Suprapubic skin (tissue), 4 donors: ENCODE measurements around the gene APLF. TPM values are rescaled to one million over a fixed set of nuclear protein-coding genes. Genes with fewer than 3 reads are reported as not detected.

ENCODE experiments used
- DNase-seq, 2 donors: peaks; one replicate each; pipeline ENCODE4 v3.0.0-alpha.2; 2019; ENCODE audit warnings: low spot score in 2 of 2
- H3K27ac ChIP-seq: fragments of 200-600 bp; sonication (generic); one replicate; pipeline ENCODE4 v1.5.1; 2019
- H3K27me3 ChIP-seq: fragments of 200-600 bp; sonication (generic); one replicate; pipeline ENCODE4 v1.5.1; 2019
- H3K36me3 ChIP-seq: fragments of 200-600 bp; sonication (generic); one replicate; pipeline ENCODE4 v1.5.1; 2019
- H3K4me1 ChIP-seq: fragments of 200-600 bp; sonication (generic); one replicate; pipeline ENCODE4 v1.5.1; 2019
- H3K4me3 ChIP-seq: fragments of 200-600 bp; sonication (generic); one replicate; pipeline ENCODE4 v1.5.1; 2019; ENCODE audit warnings: mild to moderate bottlenecking
- H3K9me3 ChIP-seq: fragments of 200-600 bp; sonication (generic); one replicate; pipeline ENCODE4 v1.5.1; 2019
- CTCF ChIP-seq, 2 donors: fragments of 200-600 bp in 1 of 2; fragments of 450-650 bp in 1 of 2; sonication (generic) in 1 of 2; IDR thresholded peaks; one replicate each; pipeline ENCODE4 v1.5.1; 2016 to 2019; ENCODE audit warnings: antibody characterized with exemption in 2 of 2, mild to moderate bottlenecking in 1 of 2, moderate library complexity in 1 of 2
- EP300 ChIP-seq: sonication (generic); formaldehyde crosslinking; IDR thresholded peaks from one replicate; pipeline ENCODE4 v1.6.1; 2017; ENCODE audit warnings: antibody characterized with exemption
- POLR2A ChIP-seq, 2 donors: fragments of 450-650 bp; IDR thresholded peaks; one replicate each; pipeline ENCODE4 v1.6.1; 2017; ENCODE audit warnings: antibody characterized with exemption in 2 of 2, mild to moderate bottlenecking in 2 of 2, moderate library complexity in 2 of 2
- POLR2AphosphoS5 ChIP-seq, 3 donors: sonication (generic); formaldehyde crosslinking; IDR thresholded peaks; one replicate each; pipeline ENCODE4 v1.6.1; 2017; ENCODE audit warnings: antibody characterized with exemption in 3 of 3
- WGBS: methylation state at CpG from one replicate; pipeline ENCODE4 v1.1.5; 2018; 5-methylcytosine and 5-hydroxymethylcytosine counted together
- total RNA-seq, 4 donors: library from RNA; depleted of rRNA; stranded (reverse); fragments of >200 nt; gene quantifications; one replicate each; pipeline ENCODE4 v1.1.0, GENCODE V29; 2016

Gene APLF
- total RNA-seq, 4 donors from 2014 or later = 8.8 to 10.5 (median 9.9) TPM

GRCh38 chr2:68471385-68471784 lies 4.0 kb downstream of the APLF start:
- Histone ChIP-seq H3K9me3 (no peaks in the 10 kb centered on the region), H3K27me3 (no peaks in the 10 kb centered on the region), H3K4me3 (no peak overlapping the region), H3K27ac (no peak overlapping the region), H3K36me3 (no peaks in the 10 kb centered on the region), H3K4me1 (peaks cover 26% of the 10 kb centered on the region)
- 96% methylated on average over 2 of the region's 2 CpGs for WGBS
- TF ChIP-seq POLR2AphosphoS5 (IDR thresholded peaks at IDR 0.05) = no peak
- DNase-seq = no peak

GRCh38 chr2:68472796-68473414 lies 5.5 kb downstream of the APLF start:
- TF ChIP-seq POLR2AphosphoS5 (IDR thresholded peaks at IDR 0.05) = no peak
- TF ChIP-seq EP300 = no peak
- no peak for TF ChIP-seq POLR2A (IDR thresholded peaks at IDR 0.05)
- no peak for TF ChIP-seq CTCF (IDR thresholded peaks at IDR 0.05)
- WGBS = 94% methylated on average over 3 of the region's 3 CpGs

GRCh38 chr2:68475110-68475509 lies 7.7 kb downstream of the APLF start:
- no peaks in the 10 kb centered on the region for H3K9me3 ChIP-seq
- H3K4me1 ChIP-seq = peaks cover 1% of the 10 kb centered on the region
- TF ChIP-seq POLR2AphosphoS5 (IDR thresholded peaks at IDR 0.05) = no peak
- no peak for TF ChIP-seq POLR2A (IDR thresholded peaks at IDR 0.05)
- no peak for TF ChIP-seq CTCF (IDR thresholded peaks at IDR 0.05)
- no peak for TF ChIP-seq EP300
- H3K27ac ChIP-seq = no peak overlapping the region
- H3K4me3 ChIP-seq = no peak overlapping the region
- H3K36me3 ChIP-seq = no peaks in the 10 kb centered on the region
- no peaks in the 10 kb centered on the region for H3K27me3 ChIP-seq
- DNase-seq = no peak

More at GRCh38 chr2:68472796-68473414, 5.5 kb downstream of the APLF start:
- no peak for DNase-seq
- no peak overlapping the region for H3K27ac ChIP-seq
- H3K4me3 ChIP-seq = no peak overlapping the region
- H3K4me1 ChIP-seq = peaks cover 22% of the 10 kb centered on the region
- H3K9me3 ChIP-seq = no peaks in the 10 kb centered on the region
- no peaks in the 10 kb centered on the region for H3K27me3 ChIP-seq
- no peaks in the 10 kb centered on the region for H3K36me3 ChIP-seq

GRCh38 chr2:68475576-68475975 lies 8.2 kb downstream of the APLF start:
- no peaks in the 10 kb centered on the region for H3K4me1 ChIP-seq
- 58% methylated on average over 2 of the region's 2 CpGs for whole genome bisulfite sequencing
- H3K36me3 ChIP-seq = no peaks in the 10 kb centered on the region
- TF ChIP-seq CTCF (IDR thresholded peaks at IDR 0.05) (no peak), POLR2A (IDR thresholded peaks at IDR 0.05) (no peak), POLR2AphosphoS5 (IDR thresholded peaks at IDR 0.05) (no peak), EP300 (no peak)
- no peak overlapping the region for H3K27ac ChIP-seq
- no peak for DNase-seq
- no peaks in the 10 kb centered on the region for H3K27me3 ChIP-seq
- H3K9me3 ChIP-seq = no peaks in the 10 kb centered on the region
- no peak overlapping the region for H3K4me3 ChIP-seq

GRCh38 chr2:68476454-68476853 lies 9.1 kb downstream of the APLF start:
- Histone ChIP-seq H3K9me3 (no peaks in the 10 kb centered on the region), H3K36me3 (no peaks in the 10 kb centered on the region), H3K27me3 (no peaks in the 10 kb centered on the region), H3K27ac (no peak overlapping the region), H3K4me3 (no peak overlapping the region), H3K4me1 (no peaks in the 10 kb centered on the region)
- no peak for DNase-seq
- no peak for TF ChIP-seq EP300
- no peak for TF ChIP-seq POLR2AphosphoS5 (IDR thresholded peaks at IDR 0.05)
- no peak for TF ChIP-seq POLR2A (IDR thresholded peaks at IDR 0.05)
- no peak for TF ChIP-seq CTCF (IDR thresholded peaks at IDR 0.05)
- 94% methylated on average over 1 of the region's 1 CpG for WGBS

- Histone ChIP-seq H3K4me3 (no peak overlapping the region), H3K27me3 (no peaks in the 10 kb centered on the region), H3K9me3 (no peaks in the 10 kb centered on the region), H3K36me3 (no peaks in the 10 kb centered on the region), H3K4me1 (no peaks in the 10 kb centered on the region), H3K27ac (no peak overlapping the region)
- DNase-seq = no peak
- TF ChIP-seq CTCF (IDR thresholded peaks at IDR 0.05) (no peak), POLR2AphosphoS5 (IDR thresholded peaks at IDR 0.05) (no peak), POLR2A (IDR thresholded peaks at IDR 0.05) (no peak), EP300 (no peak)
- WGBS = 92% methylated on average over 1 of the region's 1 CpG
Observed at GRCh38 chr2:68478688-68479087, 11.3 kb downstream of the APLF start.
